ENCODE results near the gene WDR13. TPM values are rescaled to one million over a fixed set of nuclear protein-coding genes. Genes with fewer than 3 reads are reported as not detected.

Gene WDR13
- total and polyA plus RNA-seq, 2 experiments from 2014 or later = 117 to 167 TPM

- TF ChIP-seq CTCF (IDR thresholded peaks at IDR 0.05; ENCODE audit: poor library complexity) (no peak), EZH2phosphoT487 (IDR thresholded peaks at IDR 0.05; ENCODE audit: low read depth, severe bottlenecking, unreplicated experiment) (no peak)
- Histone ChIP-seq H4K20me1 (ENCODE audit: insufficient read depth, poor library complexity, severe bottlenecking) (no peaks in the 10 kb centered on the region), H2AFZ (no peak overlapping the region), H3K36me3 (replicated peaks; ENCODE audit: insufficient read depth, low read depth) (peaks cover 4% of the 10 kb centered on the region), H3K27ac (no peak overlapping the region), H3K9me3 (ENCODE audit: low read depth) (no peaks in the 10 kb centered on the region), H3K4me1 (ENCODE audit: insufficient read depth) (no peaks in the 10 kb centered on the region), H3K79me2 (peaks cover 14% of the 10 kb centered on the region), H3K4me3 (no peak overlapping the region), H3K9me2 (replicated peaks; ENCODE audit: insufficient read depth) (no peaks in the 10 kb centered on the region), H3K4me2 (peak overlapping the region; percentile 92), H3K27me3 (no peaks in the 10 kb centered on the region)
- no peak for DNase-seq (ENCODE audit: low spot score)
- 62% methylated on average over 6 of the region's 6 CpGs for WGBS (ENCODE audit: low lambda C conversion rate, missing lambda C conversion rate)
Observed at GRCh38 chrX:48576108-48576507, 21.2 kb upstream of the WDR13 start.

GRCh38 chrX:48578661-48579128, 18.6 kb upstream of the WDR13 start:
- Histone ChIP-seq H3K4me3 (no peak overlapping the region), H3K27ac (peak overlapping the region; percentile 31), H3K4me2 (no peak overlapping the region), H3K4me1 (ENCODE audit: insufficient read depth) (no peaks in the 10 kb centered on the region), H2AFZ (no peak overlapping the region), H3K36me3 (replicated peaks; ENCODE audit: insufficient read depth, low read depth) (peaks cover 4% of the 10 kb centered on the region), H3K27me3 (no peaks in the 10 kb centered on the region), H3K79me2 (peaks cover 14% of the 10 kb centered on the region), H3K9me2 (replicated peaks; ENCODE audit: insufficient read depth) (no peaks in the 10 kb centered on the region), H4K20me1 (ENCODE audit: insufficient read depth, poor library complexity, severe bottlenecking) (no peaks in the 10 kb centered on the region), H3K9me3 (ENCODE audit: low read depth) (no peaks in the 10 kb centered on the region)
- DNase-seq (ENCODE audit: low spot score) = no peak
- TF ChIP-seq EZH2phosphoT487 (IDR thresholded peaks at IDR 0.05; ENCODE audit: low read depth, severe bottlenecking, unreplicated experiment) = no peak
- TF ChIP-seq EZH2 (IDR thresholded peaks at IDR 0.05; ENCODE audit: borderline replicate concordance) = no peak
- no peak for TF ChIP-seq CTCF (IDR thresholded peaks at IDR 0.05; ENCODE audit: poor library complexity)
- 50% methylated on average over 2 of the region's 2 CpGs for WGBS (ENCODE audit: low lambda C conversion rate, missing lambda C conversion rate)

GRCh38 chrX:48579259-48579658, 18.0 kb upstream of the WDR13 start:
- H3K79me2 ChIP-seq = peaks cover 14% of the 10 kb centered on the region
- H3K4me2 ChIP-seq = no peak overlapping the region
- no peaks in the 10 kb centered on the region for H3K9me2 ChIP-seq (replicated peaks; ENCODE audit: insufficient read depth)
- DNase-seq (ENCODE audit: low spot score) = no peak
- peaks cover 4% of the 10 kb centered on the region for H3K36me3 ChIP-seq (replicated peaks; ENCODE audit: insufficient read depth, low read depth)
- H2AFZ ChIP-seq = no peak overlapping the region
- 71% methylated on average over 3 of the region's 3 CpGs for WGBS (ENCODE audit: low lambda C conversion rate, missing lambda C conversion rate)
- H3K27ac ChIP-seq = peak overlapping the region; percentile 31
- TF ChIP-seq CTCF (IDR thresholded peaks at IDR 0.05; ENCODE audit: poor library complexity) (no peak), EZH2 (IDR thresholded peaks at IDR 0.05; ENCODE audit: borderline replicate concordance) (no peak), EZH2phosphoT487 (IDR thresholded peaks at IDR 0.05; ENCODE audit: low read depth, severe bottlenecking, unreplicated experiment) (no peak)
- H3K27me3 ChIP-seq = no peaks in the 10 kb centered on the region
- H3K4me3 ChIP-seq = no peak overlapping the region
- H4K20me1 ChIP-seq (ENCODE audit: insufficient read depth, poor library complexity, severe bottlenecking) = no peaks in the 10 kb centered on the region
- no peaks in the 10 kb centered on the region for H3K9me3 ChIP-seq (ENCODE audit: low read depth)
- no peaks in the 10 kb centered on the region for H3K4me1 ChIP-seq (ENCODE audit: insufficient read depth)

GRCh38 chrX:48580662-48581061, 16.6 kb upstream of the WDR13 start:
- no peak overlapping the region for H2AFZ ChIP-seq
- no peak overlapping the region for H3K4me3 ChIP-seq
- H3K4me2 ChIP-seq = no peak overlapping the region
- 83% methylated on average over 1 of the region's 1 CpG for WGBS (ENCODE audit: low lambda C conversion rate, missing lambda C conversion rate)
- no peaks in the 10 kb centered on the region for H3K27me3 ChIP-seq
- H4K20me1 ChIP-seq (ENCODE audit: insufficient read depth, poor library complexity, severe bottlenecking) = no peaks in the 10 kb centered on the region
- H3K9me2 ChIP-seq (replicated peaks; ENCODE audit: insufficient read depth) = no peaks in the 10 kb centered on the region
- H3K36me3 ChIP-seq (replicated peaks; ENCODE audit: insufficient read depth, low read depth) = peaks cover 4% of the 10 kb centered on the region
- DNase-seq (ENCODE audit: low spot score) = no peak
- H3K27ac ChIP-seq = no peak overlapping the region
- no peaks in the 10 kb centered on the region for H3K4me1 ChIP-seq (ENCODE audit: insufficient read depth)
- no peaks in the 10 kb centered on the region for H3K9me3 ChIP-seq (ENCODE audit: low read depth)
- H3K79me2 ChIP-seq = peaks cover 6% of the 10 kb centered on the region
- TF ChIP-seq EZH2 (IDR thresholded peaks at IDR 0.05; ENCODE audit: borderline replicate concordance) (no peak), CTCF (IDR thresholded peaks at IDR 0.05; ENCODE audit: poor library complexity) (no peak), EZH2phosphoT487 (IDR thresholded peaks at IDR 0.05; ENCODE audit: low read depth, severe bottlenecking, unreplicated experiment) (no peak)
